Neural crest cell (in vitro differentiated cells): ENCODE results near the gene TCTN1. TPM values are rescaled to one million over a fixed set of nuclear protein-coding genes. Genes with fewer than 3 reads are reported as not detected.

Source experiments
- DNase-seq: peaks from one replicate; pipeline ENCODE4 v3.0.0; 2021; ENCODE audit warnings: low read depth, mixed read lengths, low spot score
- H3K27ac Mint-ChIP-seq: one replicate; pipeline ENCODE4 v1.8.0; 2021; ENCODE audit warnings: mild to moderate bottlenecking, mixed read lengths; ENCODE audit not compliant: unreplicated experiment
- H3K27me3 Mint-ChIP-seq: 2 replicates; pipeline ENCODE4 v1.8.0; 2021; ENCODE audit warnings: low read depth, mild to moderate bottlenecking, mixed read lengths
- H3K36me3 Mint-ChIP-seq: 2 replicates; pipeline ENCODE4 v1.8.0; 2021; ENCODE audit warnings: low read depth, mild to moderate bottlenecking, mixed read lengths
- H3K4me1 Mint-ChIP-seq: 2 replicates; pipeline ENCODE4 v1.8.0; 2021; ENCODE audit warnings: mixed read lengths
- H3K4me3 Mint-ChIP-seq: one replicate; pipeline ENCODE4 v1.8.0; 2021; ENCODE audit warnings: mild to moderate bottlenecking, mixed read lengths
- H3K9me3 Mint-ChIP-seq: 2 replicates; pipeline ENCODE4 v1.8.0; 2021; ENCODE audit warnings: mixed read lengths
- total RNA-seq: library from RNA; stranded (reverse); gene quantifications from 2 replicates; pipeline ENCODE4 v1.2.1, GENCODE V29; 2021
- TF ChIP-seq, protein P1 (sequence below): fragments of 200-600 bp; sonication (generic); conservative IDR thresholded peaks from 2 replicates; pipeline ENCODE4 v1.5.0; 2021; ENCODE audit warnings: antibody characterized with exemption, mild to moderate bottlenecking

TCTN1 gene
- total RNA-seq, 1 donor from 2014 or later, result 58.1 TPM

DNA sequence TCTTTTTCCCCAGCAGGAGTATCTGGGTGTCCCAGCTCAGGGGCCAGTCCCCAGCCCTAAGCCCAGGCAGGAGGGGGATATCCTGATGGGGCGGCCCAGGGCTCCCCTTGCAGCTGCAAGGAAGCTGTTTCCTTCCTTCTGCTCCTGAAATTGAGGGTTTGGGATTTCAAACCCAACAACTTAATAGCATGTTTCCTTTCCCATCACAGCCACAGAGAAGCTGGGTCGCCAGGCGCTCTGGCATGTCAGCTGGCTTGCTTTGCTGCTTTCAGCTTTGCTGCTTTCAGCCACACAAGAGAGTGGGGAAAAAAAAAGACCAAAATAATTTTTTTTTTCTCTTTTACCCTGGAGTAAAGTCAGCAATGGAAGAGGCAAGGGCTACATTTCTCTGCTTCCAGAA lies 44.9 kb downstream of the TCTN1 start:
- H3K27ac Mint-ChIP-seq, result no peak overlapping the region
- peaks cover 9% of the 10 kb centered on the region for H3K4me1 Mint-ChIP-seq
- H3K27me3 Mint-ChIP-seq, result no peaks in the 10 kb centered on the region
- TF ChIP-seq, protein P1, sequence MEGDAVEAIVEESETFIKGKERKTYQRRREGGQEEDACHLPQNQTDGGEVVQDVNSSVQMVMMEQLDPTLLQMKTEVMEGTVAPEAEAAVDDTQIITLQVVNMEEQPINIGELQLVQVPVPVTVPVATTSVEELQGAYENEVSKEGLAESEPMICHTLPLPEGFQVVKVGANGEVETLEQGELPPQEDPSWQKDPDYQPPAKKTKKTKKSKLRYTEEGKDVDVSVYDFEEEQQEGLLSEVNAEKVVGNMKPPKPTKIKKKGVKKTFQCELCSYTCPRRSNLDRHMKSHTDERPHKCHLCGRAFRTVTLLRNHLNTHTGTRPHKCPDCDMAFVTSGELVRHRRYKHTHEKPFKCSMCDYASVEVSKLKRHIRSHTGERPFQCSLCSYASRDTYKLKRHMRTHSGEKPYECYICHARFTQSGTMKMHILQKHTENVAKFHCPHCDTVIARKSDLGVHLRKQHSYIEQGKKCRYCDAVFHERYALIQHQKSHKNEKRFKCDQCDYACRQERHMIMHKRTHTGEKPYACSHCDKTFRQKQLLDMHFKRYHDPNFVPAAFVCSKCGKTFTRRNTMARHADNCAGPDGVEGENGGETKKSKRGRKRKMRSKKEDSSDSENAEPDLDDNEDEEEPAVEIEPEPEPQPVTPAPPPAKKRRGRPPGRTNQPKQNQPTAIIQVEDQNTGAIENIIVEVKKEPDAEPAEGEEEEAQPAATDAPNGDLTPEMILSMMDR, result no peak
- no peak for DNase-seq
- no peaks in the 10 kb centered on the region for H3K9me3 Mint-ChIP-seq
- no peak overlapping the region for H3K4me3 Mint-ChIP-seq
- peaks cover 3% of the 10 kb centered on the region for H3K36me3 Mint-ChIP-seq

DNA sequence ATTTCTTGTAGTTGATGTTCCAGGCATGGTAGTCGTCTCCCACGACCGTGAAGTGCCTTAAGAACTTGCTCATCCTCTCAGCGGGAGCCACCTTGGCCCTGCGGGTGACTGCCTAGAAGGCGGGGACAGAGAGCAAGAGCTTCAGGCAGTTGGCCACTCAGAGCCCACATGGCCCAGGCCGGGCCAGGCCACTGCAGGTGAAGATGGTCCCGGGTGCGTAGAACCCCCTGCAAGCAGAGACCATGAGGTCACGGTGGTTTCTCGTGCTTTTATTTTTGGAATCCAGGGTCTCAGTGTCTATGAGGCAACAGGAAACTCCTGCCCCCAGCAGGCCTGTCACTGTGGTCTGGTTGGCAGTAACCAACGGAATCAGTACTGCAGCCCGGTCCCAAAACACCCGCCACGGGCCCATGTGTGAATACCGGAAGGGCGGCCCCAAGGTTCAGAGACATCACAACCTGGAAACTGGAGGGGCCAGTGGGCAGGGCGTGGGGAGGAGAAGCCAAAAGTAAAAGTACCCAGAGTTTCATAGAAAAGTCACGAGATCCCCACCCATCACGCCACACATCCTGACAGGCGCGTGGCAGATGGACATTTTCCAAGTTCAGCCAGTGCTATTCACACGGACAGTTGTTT lies 47.5 kb downstream of the TCTN1 start:
- no peak overlapping the region for H3K27ac Mint-ChIP-seq
- H3K4me1 Mint-ChIP-seq, result peaks cover 5% of the 10 kb centered on the region
- H3K9me3 Mint-ChIP-seq, result peaks cover 8% of the 10 kb centered on the region
- no peaks in the 10 kb centered on the region for H3K27me3 Mint-ChIP-seq
- H3K4me3 Mint-ChIP-seq, result no peak overlapping the region
- H3K36me3 Mint-ChIP-seq, result peaks cover 7% of the 10 kb centered on the region
- DNase-seq, result no peak
- TF ChIP-seq, protein P1, result no peak

DNA sequence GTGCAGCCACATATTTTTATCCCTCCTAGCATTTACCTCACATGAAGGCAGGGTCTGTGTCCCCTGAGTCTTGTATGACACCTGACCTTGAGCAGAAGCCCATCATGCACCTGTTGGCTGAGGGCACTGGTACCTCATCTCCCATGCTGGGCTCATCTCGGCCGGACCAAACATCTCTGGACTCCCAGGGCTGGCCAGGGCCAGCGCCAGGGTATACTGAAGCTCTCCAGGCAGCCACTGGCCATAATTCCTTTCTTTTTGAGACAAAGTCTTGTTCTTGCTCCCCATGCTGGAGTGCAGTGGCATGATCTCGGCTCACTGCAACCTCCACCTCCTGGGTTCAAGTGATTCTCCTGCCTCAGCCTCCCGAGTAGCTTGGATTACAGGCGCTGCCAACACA lies 53.0 kb downstream of the TCTN1 start:
- H3K4me3 Mint-ChIP-seq, result no peak overlapping the region
- H3K36me3 Mint-ChIP-seq, result peaks cover 11% of the 10 kb centered on the region

DNA sequence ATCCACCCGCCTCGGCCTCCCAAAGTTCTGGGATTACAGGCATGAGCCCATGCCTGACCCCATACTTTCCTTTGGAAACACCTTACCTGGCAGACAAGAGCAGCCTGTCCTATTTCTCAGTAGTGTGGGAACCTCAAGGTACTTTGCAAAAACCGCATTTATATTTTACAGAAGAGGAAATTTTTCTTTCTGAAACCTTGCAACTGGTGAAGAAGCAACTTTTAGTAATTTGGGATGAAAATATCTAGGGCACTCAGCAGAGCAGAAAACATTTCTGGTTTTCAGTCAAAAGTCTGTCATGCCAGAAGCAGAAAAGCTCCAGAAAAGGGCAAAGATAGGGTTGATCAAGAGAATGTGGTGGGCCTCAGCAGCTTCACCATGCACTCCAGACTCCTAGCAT lies 53.7 kb downstream of the TCTN1 start:
- TF ChIP-seq, protein P1, result no peak
- Mint-ChIP-seq H3K27ac (no peak overlapping the region), H3K4me3 (no peak overlapping the region), H3K9me3 (peaks cover 8% of the 10 kb centered on the region), H3K27me3 (no peaks in the 10 kb centered on the region), H3K36me3 (peaks cover 11% of the 10 kb centered on the region), H3K4me1 (no peaks in the 10 kb centered on the region)
- no peak for DNase-seq

More for the DNA sequence above, 53.0 kb downstream of the TCTN1 start:
- TF ChIP-seq, protein P1, result no peak
- DNase-seq, result no peak
- Mint-ChIP-seq H3K4me1 (no peaks in the 10 kb centered on the region), H3K27ac (no peak overlapping the region), H3K9me3 (peaks cover 8% of the 10 kb centered on the region), H3K27me3 (no peaks in the 10 kb centered on the region)

DNA sequence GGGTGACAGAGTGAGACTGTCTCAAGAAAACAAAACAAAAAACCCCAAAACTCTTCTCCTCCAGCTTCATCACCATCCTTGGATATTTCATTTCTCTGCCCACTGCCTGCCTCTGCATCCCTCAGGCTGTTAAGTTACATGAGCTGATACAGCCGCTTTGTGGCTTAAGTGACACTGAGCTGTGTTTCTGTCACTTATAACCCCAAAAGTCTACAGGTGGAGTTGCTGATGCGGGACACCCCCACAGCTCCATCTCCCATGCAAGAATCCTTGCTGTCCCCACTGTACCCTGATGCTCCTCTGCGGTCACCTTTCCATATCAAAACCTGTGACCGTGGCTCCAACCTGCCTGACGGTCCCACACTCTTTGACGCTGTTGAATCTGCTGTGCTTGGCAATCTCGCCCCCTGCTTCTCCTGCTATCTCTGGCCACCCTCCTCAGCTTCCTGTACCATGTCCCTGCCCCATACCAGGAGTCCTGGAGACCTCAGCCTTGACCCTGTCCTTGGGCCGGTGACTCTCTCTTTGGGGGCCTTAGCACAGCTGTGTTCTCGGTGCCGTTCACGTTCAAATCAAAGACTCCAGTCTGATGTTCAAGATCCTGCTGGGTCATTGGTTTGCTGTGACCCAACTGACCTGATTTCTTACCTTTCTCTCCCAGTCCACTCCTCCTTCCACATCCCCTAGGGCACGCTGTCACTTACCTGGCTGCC lies 54.7 kb downstream of the TCTN1 start:
- H3K36me3 Mint-ChIP-seq, result peaks cover 11% of the 10 kb centered on the region
- H3K4me1 Mint-ChIP-seq, result no peaks in the 10 kb centered on the region
- peaks cover 8% of the 10 kb centered on the region for H3K9me3 Mint-ChIP-seq
- TF ChIP-seq, protein P1, result no peak
- no peak overlapping the region for H3K4me3 Mint-ChIP-seq
- H3K27me3 Mint-ChIP-seq, result no peaks in the 10 kb centered on the region
- peak overlapping the region; percentile 41 for H3K27ac Mint-ChIP-seq
- DNase-seq, result no peak
